A673 (cell line): ENCODE data around the gene KLHL5. TPM values are rescaled to one million over a fixed set of nuclear protein-coding genes. Genes with fewer than 3 reads are reported as not detected.
"Not testable (repeated sequence)": the region's sequence is repeated elsewhere in the genome, so short reads cannot be mapped to it uniquely, and the experiment has no call there.

Experiments
- BruUV-seq: library from RNA; stranded (reverse); fragments of 400-500 nt; replicated peaks from 2 replicates; lab custom pipeline; 2021; lab: Mats Ljungman, UMichigan
- CTCF ChIA-PET: fragments of 300-600 bp; sonication (Branson Sonifier 250); formaldehyde crosslinking; loops from one replicate; lab custom pipeline; 2022; ENCODE audit warnings: antibody characterized with exemption; lab: Charles Lee
- POLR2A ChIA-PET: fragments of 300-600 bp; sonication (Branson Sonifier 250); formaldehyde crosslinking; loops from one replicate; lab custom pipeline; 2022; ENCODE audit warnings: antibody characterized with exemption; ENCODE audit not compliant: low non-redundant PET; lab: Charles Lee
- DNase-seq: peaks from one replicate; pipeline ENCODE4 v3.0.0-alpha.2; 2015; ENCODE audit warnings: low spot score
- H3K27ac ChIP-seq: fragments of 200-600 bp; sonication (generic); 2 replicates; pipeline ENCODE4 v1.5.1; 2016; ENCODE audit warnings: mixed run types, low read depth, mild to moderate bottlenecking, mixed read lengths, antibody characterized with exemption, low read length; ENCODE audit not compliant: poor library complexity, severe bottlenecking
- H3K27me3 ChIP-seq: fragments of 200-600 bp; sonication (generic); replicated peaks from 2 replicates; pipeline ENCODE4 v1.6.1; 2017; ENCODE audit warnings: mixed run types, low read depth, mild to moderate bottlenecking, mixed read lengths, antibody characterized with exemption, low read length; ENCODE audit not compliant: insufficient read depth, poor library complexity
- H3K36me3 ChIP-seq: fragments of 200-600 bp; sonication (generic); 2 replicates; pipeline ENCODE4 v1.6.1; 2016; ENCODE audit warnings: mixed run types, mild to moderate bottlenecking, mixed read lengths, antibody characterized with exemption, low read length; ENCODE audit not compliant: insufficient read depth, poor library complexity, severe bottlenecking
- H3K4me1 ChIP-seq: fragments of 200-600 bp; sonication (generic); 2 replicates; pipeline ENCODE4 v1.6.1; 2017; ENCODE audit warnings: mixed run types, mild to moderate bottlenecking, mixed read lengths, antibody characterized with exemption, low read length; ENCODE audit not compliant: insufficient read depth, poor library complexity, severe bottlenecking
- H3K4me3 ChIP-seq: fragments of 200-600 bp; sonication (generic); 2 replicates; pipeline ENCODE4 v1.5.1; 2016; ENCODE audit warnings: low read depth, mixed run types, mild to moderate bottlenecking, mixed read lengths, low read length; ENCODE audit not compliant: poor library complexity, severe bottlenecking
- H3K9me3 ChIP-seq: fragments of 200-600 bp; sonication (generic); 2 replicates; pipeline ENCODE4 v1.6.1; 2016; ENCODE audit warnings: mixed run types, low read depth, mild to moderate bottlenecking, mixed read lengths, antibody characterized with exemption, low read length; ENCODE audit not compliant: poor library complexity, severe bottlenecking
- EZH2 ChIP-seq: fragments of 200-600 bp; sonication (generic); IDR thresholded peaks from 2 replicates; pipeline ENCODE4 v1.6.1; 2017; ENCODE audit warnings: borderline replicate concordance, low read depth, mild to moderate bottlenecking, mixed read lengths, antibody characterized with exemption, low read length; ENCODE audit not compliant: poor library complexity, severe bottlenecking
- intact Hi-C: fragments of 100-400 bp; cut with micrococcal nuclease; formaldehyde crosslinking; loops from one replicate; pipeline ENCODE4 v1.10.0; 2022; ENCODE audit not compliant: unreplicated experiment
- total RNA-seq: library from RNA; stranded (reverse); gene quantifications from 2 replicates; pipeline ENCODE4 v1.2.3, GENCODE V29; 2021
- TF ChIP-seq, protein P1 (sequence below): fragments of 300-800, 200-600 bp; sonication (generic); conservative IDR thresholded peaks from 2 replicates; pipeline ENCODE4 v1.5.1; 2017; ENCODE audit warnings: low read depth, mild to moderate bottlenecking, antibody characterized with exemption, low read length, moderate library complexity, mixed read lengths

KLHL5 gene
- total RNA-seq, 1 experiment from 2014 or later: 21.6 TPM

DNA sequence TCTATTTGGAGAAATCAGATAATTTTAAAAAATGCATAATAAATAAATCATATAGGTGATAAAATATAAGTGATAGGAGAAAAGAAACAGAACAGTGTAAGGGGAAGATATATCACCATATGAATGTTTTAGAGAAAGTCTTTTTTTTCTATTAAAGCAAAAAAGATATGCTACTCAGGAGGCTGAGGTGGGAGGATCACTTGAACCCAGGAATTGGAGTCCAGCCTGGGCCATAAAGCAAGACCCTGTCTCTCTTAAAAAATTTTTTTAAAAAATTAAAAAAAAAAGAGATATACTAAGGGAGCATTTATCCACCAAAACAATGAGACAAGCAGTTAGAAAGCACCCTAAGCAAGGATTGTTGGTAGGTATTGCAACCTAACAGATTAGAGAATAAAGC, 35.9 kb upstream of the KLHL5 start:
- no peak for TF ChIP-seq EZH2
- TF ChIP-seq, protein P1, sequence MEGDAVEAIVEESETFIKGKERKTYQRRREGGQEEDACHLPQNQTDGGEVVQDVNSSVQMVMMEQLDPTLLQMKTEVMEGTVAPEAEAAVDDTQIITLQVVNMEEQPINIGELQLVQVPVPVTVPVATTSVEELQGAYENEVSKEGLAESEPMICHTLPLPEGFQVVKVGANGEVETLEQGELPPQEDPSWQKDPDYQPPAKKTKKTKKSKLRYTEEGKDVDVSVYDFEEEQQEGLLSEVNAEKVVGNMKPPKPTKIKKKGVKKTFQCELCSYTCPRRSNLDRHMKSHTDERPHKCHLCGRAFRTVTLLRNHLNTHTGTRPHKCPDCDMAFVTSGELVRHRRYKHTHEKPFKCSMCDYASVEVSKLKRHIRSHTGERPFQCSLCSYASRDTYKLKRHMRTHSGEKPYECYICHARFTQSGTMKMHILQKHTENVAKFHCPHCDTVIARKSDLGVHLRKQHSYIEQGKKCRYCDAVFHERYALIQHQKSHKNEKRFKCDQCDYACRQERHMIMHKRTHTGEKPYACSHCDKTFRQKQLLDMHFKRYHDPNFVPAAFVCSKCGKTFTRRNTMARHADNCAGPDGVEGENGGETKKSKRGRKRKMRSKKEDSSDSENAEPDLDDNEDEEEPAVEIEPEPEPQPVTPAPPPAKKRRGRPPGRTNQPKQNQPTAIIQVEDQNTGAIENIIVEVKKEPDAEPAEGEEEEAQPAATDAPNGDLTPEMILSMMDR: no peak
- no TSS peak for BruUV-seq
- no peaks in the 10 kb centered on the region for H3K36me3 ChIP-seq
- H3K27ac ChIP-seq: no peak overlapping the region
- H3K4me1 ChIP-seq: no peaks in the 10 kb centered on the region
- no peak overlapping the region for H3K4me3 ChIP-seq
- DNase-seq: no peak
- intact Hi-C loops: no loop called here
- ChIA-PET CTCF (no interaction called here), POLR2A (no interaction called here)
- H3K9me3 ChIP-seq: no peaks in the 10 kb centered on the region
- no peaks in the 10 kb centered on the region for H3K27me3 ChIP-seq

DNA sequence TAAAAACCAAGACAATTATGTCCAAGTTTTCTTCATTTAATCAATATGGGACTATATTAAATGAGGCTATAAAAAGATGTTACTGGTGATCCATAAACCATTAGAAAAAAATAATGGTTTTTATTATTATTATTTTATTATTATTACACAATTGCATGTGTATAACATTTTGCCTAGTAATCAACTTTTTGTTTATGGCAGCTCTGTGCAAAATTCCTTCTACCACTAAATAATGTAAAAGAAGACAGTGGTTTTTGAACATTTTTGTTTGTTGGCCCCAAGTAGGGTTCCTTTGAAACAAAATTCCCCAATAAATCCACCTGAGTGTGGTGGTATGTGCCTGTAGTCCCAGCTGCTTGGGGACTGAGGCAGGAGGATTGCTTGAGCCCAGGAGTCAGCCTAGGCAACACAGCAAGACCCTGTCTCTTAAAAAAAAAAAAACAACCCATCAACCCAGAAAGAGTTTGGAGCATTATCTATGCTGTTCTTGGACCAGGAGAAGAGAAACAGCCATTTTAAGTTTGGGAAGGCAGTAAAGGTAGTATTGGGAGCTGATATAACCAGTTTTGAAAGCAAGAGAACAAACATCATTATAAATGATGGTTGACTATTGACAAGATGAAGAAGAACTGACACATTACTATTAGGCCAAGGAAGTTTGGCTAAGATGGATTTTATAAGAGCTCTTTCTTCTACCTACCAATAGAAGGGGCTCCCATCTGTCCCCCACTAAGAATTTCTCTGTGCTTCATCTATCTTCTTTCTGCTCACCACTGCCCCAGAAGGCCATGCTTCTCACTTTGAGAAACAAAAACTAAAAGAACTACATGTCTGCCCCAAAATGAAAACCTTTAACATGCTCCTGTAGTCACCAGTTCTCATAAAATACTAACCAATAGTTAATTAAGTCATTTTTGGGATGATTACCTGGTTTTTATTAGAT, 32.0 kb upstream of the KLHL5 start:
- no TSS peak for BruUV-seq

DNA sequence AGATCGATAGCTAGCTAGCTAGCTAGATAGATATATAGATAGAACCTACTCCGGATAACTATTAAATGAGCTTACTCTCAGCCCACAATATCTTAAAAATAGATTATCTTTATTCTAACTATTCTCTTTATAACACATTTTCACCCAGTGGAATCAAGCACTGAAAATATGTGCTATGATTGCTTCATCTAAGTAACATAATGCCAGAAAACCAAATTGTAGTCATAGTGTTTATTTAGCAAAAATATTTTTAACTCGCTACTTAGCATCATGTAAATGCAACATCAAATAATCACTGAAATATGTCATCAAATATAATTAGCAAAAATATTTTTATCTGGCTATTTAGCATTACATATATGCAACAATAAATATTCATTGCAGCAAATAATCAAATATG, 31.3 kb upstream of the KLHL5 start:
- CTCF ChIA-PET: no interaction called here
- TF ChIP-seq, protein P1: no peak
- no peak for TF ChIP-seq EZH2
- BruUV-seq: no TSS peak
- Histone ChIP-seq H3K9me3 (no peaks in the 10 kb centered on the region), H3K36me3 (no peaks in the 10 kb centered on the region), H3K4me3 (no peak overlapping the region), H3K27ac (no peak overlapping the region), H3K4me1 (no peaks in the 10 kb centered on the region), H3K27me3 (no peaks in the 10 kb centered on the region)
- POLR2A ChIA-PET: no interaction called here
- intact Hi-C loops: no loop called here
- no peak for DNase-seq

More for the DNA sequence above, 32.0 kb upstream of the KLHL5 start:
- POLR2A ChIA-PET: no interaction called here
- DNase-seq: no peak
- no peaks in the 10 kb centered on the region for H3K36me3 ChIP-seq
- no peaks in the 10 kb centered on the region for H3K4me1 ChIP-seq
- no peak overlapping the region for H3K4me3 ChIP-seq
- intact Hi-C loops: no loop called here
- CTCF ChIA-PET: no interaction called here
- H3K27me3 ChIP-seq: no peaks in the 10 kb centered on the region
- TF ChIP-seq EZH2: no peak
- TF ChIP-seq, protein P1: no peak
- no peaks in the 10 kb centered on the region for H3K9me3 ChIP-seq
- no peak overlapping the region for H3K27ac ChIP-seq

DNA sequence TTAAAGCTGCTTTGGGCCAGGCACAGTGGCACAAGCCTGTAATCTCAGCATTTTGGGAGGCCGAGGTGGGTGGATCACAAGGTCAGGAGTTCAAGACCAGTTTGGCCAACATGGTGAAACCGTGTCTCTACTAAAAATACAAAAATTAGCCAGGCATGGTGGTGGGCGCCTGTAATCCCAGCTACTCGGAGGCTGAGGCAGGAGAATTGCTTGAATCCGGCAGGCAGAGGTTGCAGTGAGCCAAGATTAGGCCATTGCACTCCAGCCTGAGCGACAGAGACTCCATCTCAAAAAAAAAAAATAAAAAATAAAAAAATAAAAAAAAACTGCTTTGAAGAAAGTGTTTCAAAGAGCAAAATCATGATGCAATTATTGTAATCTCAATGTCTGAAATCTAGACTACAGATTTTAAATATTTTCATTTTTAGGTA, 30.4 kb upstream of the KLHL5 start:
- H3K27ac ChIP-seq, H3K4me3 ChIP-seq, BruUV-seq, H3K4me1 ChIP-seq, H3K36me3 ChIP-seq, intact Hi-C loops, CTCF ChIA-PET, POLR2A ChIA-PET, DNase-seq, H3K27me3 ChIP-seq, H3K9me3 ChIP-seq: not testable (repeated sequence)
